Stimulated activated CD4-positive, alpha-beta T cell treated with anti-CD3 and anti-CD28 coated beads, Interleukin-15, amount 100 ng/mL, for 24 hours (primary cell): ENCODE results near the gene SLC1A7.
A peak's percentile ranks its signal among the peaks of the same experiment; 100 is the strongest.
"Not testable (repeated sequence)": the region's sequence is repeated elsewhere in the genome, so short reads cannot be mapped to it uniquely, and the experiment has no call there.

Experiments used
- DNase-seq: peaks from one replicate; pipeline ENCODE4 v3.0.0-alpha.2; 2020

SLC1A7 gene

GRCh38 chr1:53142226-53142853 is at the start of gene SLC1A7:
TSS of gene SLC1A7 (minus strand) at chr1:53142638. CDS start at chr1:53142449, 189 bp downstream.
- DNase-seq: no peak

DNA sequence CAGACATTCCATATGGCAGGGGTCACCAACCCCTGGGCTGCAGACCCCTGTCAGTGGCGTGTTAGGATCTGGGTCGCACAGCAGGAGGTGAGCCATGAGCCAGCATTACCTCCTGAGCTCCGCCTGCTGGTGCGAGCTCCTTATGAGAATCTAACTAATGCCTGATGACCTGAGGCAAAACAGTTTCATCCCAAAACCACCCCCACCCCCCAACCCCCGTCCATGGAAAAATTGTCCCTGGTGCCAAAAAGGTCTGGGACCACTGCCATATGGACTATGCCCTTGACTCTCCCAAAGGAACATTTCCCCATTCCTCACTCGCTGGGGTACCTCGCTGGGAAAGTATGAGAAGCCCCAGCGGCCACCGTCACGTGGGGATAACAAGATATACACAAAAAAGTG is 47.8 kb upstream of the SLC1A7 start:
- DNase-seq: no peak

- no peak for DNase-seq
Observed at GRCh38 chr1:53189061-53189460, 46.6 kb upstream of the SLC1A7 start.

GRCh38 chr1:53188099-53188498 is 45.7 kb upstream of the SLC1A7 start:
- no peak for DNase-seq

- no peak for DNase-seq
Observed at GRCh38 chr1:53187401-53187800, 45.0 kb upstream of the SLC1A7 start.

- DNase-seq: no peak
Observed at GRCh38 chr1:53186533-53186932, 44.1 kb upstream of the SLC1A7 start.

GRCh38 chr1:53185955-53186297 is 43.5 kb upstream of the SLC1A7 start:
- DNase-seq: not testable (repeated sequence)

DNA sequence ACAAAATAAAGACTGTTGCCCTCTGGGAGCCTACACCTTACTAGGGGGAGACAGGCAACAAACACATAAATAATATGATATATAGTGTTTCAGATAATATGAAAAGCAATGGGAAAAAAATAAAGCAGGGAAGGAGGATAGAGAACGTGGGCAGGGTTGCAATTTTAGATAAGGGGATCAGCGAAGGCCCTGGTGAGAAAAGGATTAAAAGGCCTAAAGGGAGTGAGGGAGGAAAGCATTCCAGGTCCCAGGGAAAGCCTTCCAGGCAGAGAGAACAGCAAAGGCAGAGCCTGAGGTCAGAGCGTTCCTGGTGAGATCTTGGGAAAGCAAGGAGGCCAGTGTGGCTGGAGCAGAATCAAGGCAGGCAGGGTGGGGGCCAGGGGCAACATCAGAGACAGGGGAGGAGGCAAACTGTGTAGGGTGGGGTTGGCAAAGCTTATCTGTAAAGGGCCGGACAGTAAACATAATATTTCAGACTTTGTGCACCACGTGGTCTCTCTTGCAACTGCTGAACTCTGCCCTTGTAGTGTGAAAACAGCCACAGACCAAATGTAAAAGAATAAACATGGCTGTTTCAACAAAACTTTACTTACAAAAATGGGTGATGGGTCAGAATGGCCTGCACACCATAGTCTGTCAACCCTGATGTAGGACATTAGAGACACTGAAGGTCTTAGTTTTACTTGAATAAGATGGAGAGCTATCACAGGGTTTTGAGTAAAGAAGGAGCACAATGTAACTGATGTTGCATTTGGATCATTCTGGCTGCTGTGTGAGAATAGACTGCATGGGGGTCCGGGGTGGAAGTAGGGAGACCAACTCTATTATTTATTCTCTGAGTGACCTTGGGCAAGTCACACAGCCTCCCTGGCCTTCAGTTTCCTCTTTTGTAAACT is 40.9 kb upstream of the SLC1A7 start:
- no peak for DNase-seq

DNA sequence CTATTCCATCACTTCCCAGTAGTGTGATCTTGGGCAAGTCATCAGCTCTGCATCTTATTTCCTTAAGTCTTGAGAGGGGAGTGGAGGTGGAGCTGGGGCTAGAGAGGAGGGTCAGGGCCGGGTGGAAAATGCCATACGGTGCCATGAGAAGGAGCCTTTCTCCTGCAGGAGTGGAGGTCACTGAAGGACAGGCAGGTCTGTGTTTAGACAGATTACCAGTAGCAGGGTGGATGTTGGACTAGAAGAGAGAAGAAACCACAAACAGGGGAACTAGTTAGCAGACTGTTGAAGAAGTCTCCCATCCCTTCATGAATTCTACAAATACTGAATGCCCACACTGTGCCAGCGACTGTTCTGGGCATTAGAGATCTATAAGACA is 40.3 kb upstream of the SLC1A7 start:
- no peak for DNase-seq

- peak; percentile 90 for DNase-seq
Observed at GRCh38 chr1:53182111-53182593, 39.7 kb upstream of the SLC1A7 start.

GRCh38 chr1:53180951-53181350 is 38.5 kb upstream of the SLC1A7 start:
- no peak for DNase-seq

GRCh38 chr1:53180226-53180625 is 37.8 kb upstream of the SLC1A7 start:
- DNase-seq: no peak

GRCh38 chr1:53176452-53177208 is 34.2 kb upstream of the SLC1A7 start:
- no peak for DNase-seq

DNA sequence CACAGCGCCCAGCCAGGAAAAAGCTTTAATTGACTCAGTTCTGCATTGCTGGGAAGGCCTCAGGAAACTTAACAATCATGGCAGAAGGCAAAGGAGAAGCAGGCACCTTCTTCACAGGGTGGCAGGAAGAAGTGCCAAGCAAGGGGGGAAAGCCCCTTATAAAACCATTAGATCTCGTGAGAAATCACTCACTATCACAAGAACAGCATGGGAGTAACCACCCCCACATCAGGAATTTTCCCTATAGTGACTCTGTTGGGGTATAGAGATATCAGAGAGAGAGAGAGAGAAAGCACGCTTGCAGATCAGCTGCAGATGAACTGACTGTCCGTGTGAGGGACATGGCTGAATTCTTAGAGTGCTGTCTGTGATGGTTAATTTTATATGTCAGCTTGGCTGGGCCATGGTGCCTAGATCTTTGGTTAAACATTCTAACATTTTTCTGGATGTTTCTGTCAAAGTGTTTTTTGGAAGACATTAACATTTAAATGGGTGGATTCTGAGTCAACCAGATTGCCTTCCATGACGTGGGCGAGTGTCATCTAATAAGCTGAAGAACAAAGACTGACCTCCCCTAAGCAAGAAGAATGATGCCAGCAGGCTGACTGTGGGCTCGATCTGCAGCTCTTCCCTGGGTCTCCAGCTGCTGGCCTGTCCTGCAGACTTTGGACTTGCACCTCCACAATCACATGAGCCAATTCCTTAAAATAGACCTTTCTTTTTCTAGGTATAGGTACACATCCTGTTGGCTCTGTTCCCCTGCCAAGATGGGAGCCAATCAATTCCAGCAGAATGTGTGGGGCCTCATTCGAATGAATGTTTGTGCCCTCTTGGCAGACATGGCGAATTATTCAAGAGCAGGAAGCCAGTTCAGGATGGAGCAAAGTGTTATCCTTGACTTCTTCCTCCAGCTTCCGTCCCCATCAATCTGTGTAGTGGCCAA is 32.8 kb upstream of the SLC1A7 start:
- DNase-seq: no peak

DNA sequence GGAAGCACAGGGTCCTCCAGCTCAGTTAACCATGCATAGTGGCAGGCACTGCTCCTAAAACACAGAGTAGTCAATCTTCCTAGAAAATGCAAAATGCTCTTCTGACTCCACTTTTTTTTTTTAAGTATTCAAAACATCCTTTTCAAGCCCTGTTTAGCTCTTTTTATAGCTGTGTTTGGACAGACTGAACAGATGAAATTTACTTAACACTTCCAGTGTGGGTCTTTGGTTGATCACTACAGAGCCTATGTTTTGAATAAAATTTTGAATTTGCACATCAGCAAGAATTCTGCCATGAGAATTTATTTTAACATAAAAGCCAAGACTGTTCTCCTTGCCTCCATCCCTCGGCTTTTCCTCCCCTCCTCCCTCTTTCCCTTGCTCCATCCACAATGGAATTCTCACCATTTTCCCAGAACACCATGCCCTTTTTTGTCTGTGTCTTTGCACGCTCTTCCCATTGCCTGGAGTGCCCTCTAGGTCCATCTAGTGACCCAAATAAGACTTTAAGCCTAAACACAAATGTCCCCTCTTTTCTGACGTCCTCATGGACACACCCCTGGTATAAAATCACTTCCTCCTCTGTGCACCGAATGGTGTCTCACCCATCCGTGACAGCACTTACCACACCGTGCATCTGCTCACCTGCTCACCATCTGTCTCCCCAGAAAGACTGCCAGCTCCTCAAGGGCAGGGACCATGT is 30.1 kb upstream of the SLC1A7 start:
- no peak for DNase-seq

DNA sequence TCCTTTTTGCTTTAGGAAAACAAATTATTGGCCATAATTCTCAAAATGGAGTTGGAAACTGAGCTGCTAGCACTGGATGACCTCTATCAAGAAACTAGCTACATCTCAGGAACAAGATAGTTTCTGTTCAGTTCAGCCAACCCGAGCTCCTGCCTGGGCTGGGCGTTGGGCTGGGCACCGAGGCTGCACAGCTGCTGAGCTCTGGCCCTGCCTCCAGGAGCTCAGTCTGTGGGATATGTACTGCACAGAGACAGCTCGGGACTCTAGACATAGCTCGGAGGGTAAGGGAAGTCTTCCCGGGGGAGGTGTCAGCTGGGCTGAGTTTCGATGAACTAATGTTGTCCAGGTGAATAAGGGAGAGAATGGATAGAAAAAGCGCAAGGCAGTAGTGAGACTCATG is 24.5 kb upstream of the SLC1A7 start:
- DNase-seq: no peak

GRCh38 chr1:53166366-53166765 is 23.9 kb upstream of the SLC1A7 start:
- no peak for DNase-seq

- DNase-seq: no peak
Observed at GRCh38 chr1:53165408-53165961, 23.0 kb upstream of the SLC1A7 start.

GRCh38 chr1:53163291-53163768 is 20.9 kb upstream of the SLC1A7 start:
- DNase-seq: no peak

DNA sequence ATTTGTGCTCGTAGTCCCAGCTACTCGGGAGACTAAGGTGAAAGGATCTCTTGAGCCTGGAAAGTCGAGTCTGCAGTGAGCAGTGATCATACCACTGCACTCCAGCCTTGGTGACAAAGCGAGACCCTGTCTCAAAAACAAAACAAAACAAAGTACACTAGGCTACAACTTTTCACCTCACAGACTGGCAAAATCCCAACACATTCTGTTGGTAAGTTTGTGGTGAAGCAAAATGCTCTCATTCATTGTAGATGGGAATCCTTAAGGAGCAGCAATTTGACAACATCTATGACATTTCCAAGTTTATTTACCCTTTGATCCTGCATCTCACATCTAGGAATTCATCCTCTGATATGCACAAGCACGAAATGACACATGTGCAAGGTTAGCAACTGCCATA is 20.2 kb upstream of the SLC1A7 start:
- DNase-seq: no peak

GRCh38 chr1:53160924-53161378 is 18.5 kb upstream of the SLC1A7 start:
- no peak for DNase-seq
